B cell (primary cell): ENCODE measurements around the gene TSKS. TPM values are rescaled to one million over a fixed set of nuclear protein-coding genes. Genes with fewer than 3 reads are reported as not detected.

ENCODE experiments used
- ATAC-seq: fragments of 200-7000 bp; cut with Tn5 transposase; one replicate; pipeline ENCODE4 v1.10.0; 2021; ENCODE audit warnings: low read depth, mild to moderate bottlenecking, moderate number of reproducible peaks, moderate library complexity
- CTCF ChIA-PET: fragments of 350-600 bp; sonication (Branson Sonifier 250); formaldehyde crosslinking; loops from one replicate; lab custom pipeline; 2021; ENCODE audit warnings: antibody characterized with exemption, inconsistent platforms; lab: Charles Lee
- POLR2A ChIA-PET: fragments of 350-600 bp; sonication (Branson Sonifier 250); formaldehyde crosslinking; loops from one replicate; lab custom pipeline; 2021; ENCODE audit warnings: antibody characterized with exemption; lab: Charles Lee
- DNase-seq: peaks from one replicate; pipeline ENCODE4 v3.0.0; 2013
- H2AFZ ChIP-seq: 2 replicates; pipeline ENCODE4 v1.6.1; 2012; ENCODE audit warnings: mild to moderate bottlenecking, low read depth, low read length; ENCODE audit not compliant: insufficient read depth, poor library complexity, severe bottlenecking
- H3K27ac ChIP-seq, 2 donors: 1 replicate in 1 of 2; 2 replicates in 1 of 2; pipeline ENCODE4 v1.5.1; 2012 to 2013; ENCODE audit warnings: low read length in 2 of 2, mild to moderate bottlenecking in 2 of 2, moderate library complexity in 1 of 2
- H3K27me3 ChIP-seq, 4 experiments: fragments of 200-600 bp in 1 of 4; sonication (generic) in 1 of 4; replicated peaks in 1 of 4; 1 replicate in 2 of 4; 2 replicates in 2 of 4; pipeline versions ENCODE4 v1.6.1 to v1.7.0; 2013 to 2016; ENCODE audit warnings: low read length in 3 of 4, mild to moderate bottlenecking in 2 of 4, mixed read lengths in 1 of 4, moderate library complexity in 1 of 4; ENCODE audit not compliant: insufficient read depth in 4 of 4, control insufficient read depth in 3 of 4; ENCODE audit errors: control extremely low read depth in 1 of 4
- H3K36me3 ChIP-seq, 2 experiments: replicated peaks in 1 of 2; 1 replicate in 1 of 2; 2 replicates in 1 of 2; pipeline versions ENCODE4 v1.6.1 to v1.7.1; 2013; ENCODE audit warnings: low read length in 1 of 2; ENCODE audit not compliant: insufficient read depth in 2 of 2, control insufficient read depth in 1 of 2; ENCODE audit errors: control extremely low read depth in 1 of 2, extremely low read depth in 1 of 2
- H3K4me1 ChIP-seq, 2 donors: fragments of 200-600 bp in 1 of 2; sonication (generic) in 1 of 2; 1 replicate in 1 of 2; 2 replicates in 1 of 2; pipeline versions ENCODE4 v1.5.1 to v1.6.1; 2013 to 2017; ENCODE audit warnings: low read length in 2 of 2; ENCODE audit not compliant: control insufficient read depth in 2 of 2, insufficient read depth in 2 of 2
- H3K4me2 ChIP-seq: replicated peaks from 2 replicates; pipeline ENCODE3; 2012; ENCODE audit warnings: mild to moderate bottlenecking, low read depth, low read length; ENCODE audit not compliant: poor library complexity, severe bottlenecking
- H3K4me3 ChIP-seq, 5 experiments: fragments of 200-600 bp in 1 of 5; sonication (generic) in 1 of 5; 1 replicate in 3 of 5; 2 replicates in 2 of 5; pipeline versions ENCODE4 v1.5.1 to v1.7.0; 2011 to 2016; ENCODE audit warnings: low read length in 4 of 5, mild to moderate bottlenecking in 4 of 5, low read depth in 2 of 5, control low read depth in 1 of 5, moderate library complexity in 1 of 5; ENCODE audit not compliant: insufficient read depth in 1 of 5; ENCODE audit errors: control extremely low read depth in 1 of 5, extremely low read depth in 1 of 5
- H3K79me2 ChIP-seq: fragments of 200-600 bp; sonication (generic); one replicate; pipeline ENCODE4 v1.6.0; 2016; ENCODE audit warnings: low read length; ENCODE audit not compliant: control insufficient read depth, insufficient read depth
- H3K9ac ChIP-seq: fragments of 200-600 bp; sonication (generic); 2 replicates; pipeline ENCODE4 v1.6.1; 2017; ENCODE audit warnings: mild to moderate bottlenecking, low read length, moderate library complexity
- H3K9me3 ChIP-seq, 3 donors: one replicate each; pipeline versions ENCODE4 v1.6.1 to v1.7.1; 2013; ENCODE audit warnings: low read length in 2 of 3; ENCODE audit not compliant: control insufficient read depth in 2 of 3, insufficient read depth in 1 of 3; ENCODE audit errors: control extremely low read depth in 1 of 3
- H4K20me1 ChIP-seq: 2 replicates; pipeline ENCODE4 v1.6.0; 2012; ENCODE audit warnings: mild to moderate bottlenecking, low read length; ENCODE audit not compliant: insufficient read depth, control insufficient read depth, poor library complexity, severe bottlenecking
- H3K27ac Mint-ChIP-seq: one replicate; pipeline ENCODE4 v1.8.0; 2021; ENCODE audit warnings: mixed read lengths
- H3K27me3 Mint-ChIP-seq: one replicate; pipeline ENCODE4 v1.8.0; 2021; ENCODE audit warnings: mixed read lengths
- H3K4me1 Mint-ChIP-seq: one replicate; pipeline ENCODE4 v1.8.0; 2021; ENCODE audit warnings: mixed read lengths
- H3K4me3 Mint-ChIP-seq: one replicate; pipeline ENCODE4 v1.8.0; 2021; ENCODE audit warnings: mixed read lengths
- H3K9me3 Mint-ChIP-seq: one replicate; pipeline ENCODE4 v1.8.0; 2022; ENCODE audit warnings: mixed read lengths; ENCODE audit not compliant: insufficient read depth
- CTCF ChIP-seq: fragments of 200-600 bp; IDR thresholded peaks from one replicate; pipeline ENCODE4 v1.8.0; 2022; ENCODE audit warnings: antibody characterized with exemption, mild to moderate bottlenecking
- EZH2 ChIP-seq: IDR thresholded peaks from 2 replicates; pipeline ENCODE4 v1.6.1; 2012; ENCODE audit warnings: borderline replicate concordance, low read depth, mild to moderate bottlenecking, moderate library complexity, low read length; ENCODE audit not compliant: insufficient read depth, poor library complexity, severe bottlenecking
- WGBS: methylation state at CpG from one replicate; pipeline ENCODE4 v1.1.5; 2013; ENCODE audit warnings: missing lambda C conversion rate; ENCODE audit not compliant: insufficient coverage; 5-methylcytosine and 5-hydroxymethylcytosine counted together
- intact Hi-C: fragments of 100-400 bp; cut with micrococcal nuclease; formaldehyde crosslinking; loops from one replicate; pipeline ENCODE4 v1.10.0; 2022
- polyA plus RNA-seq: library from polyadenylated mRNA; depleted of rRNA; stranded (reverse); fragments of >200 nt; gene quantifications from 2 replicates; pipeline ENCODE4 v1.2.3, GENCODE V29; 2012
- total RNA-seq, 2 donors: library from RNA; stranded (reverse); fragments of 120-200 nt in 1 of 2; gene quantifications; 1 replicate in 1 of 2; 2 replicates in 1 of 2; pipeline versions ENCODE4 v1.2.3 to v1.2.4, GENCODE V29; 2013 to 2022

Gene TSKS
- total and polyA plus RNA-seq, 2 donors (not counting 1 experiment from before 2014, with no cell fraction given), result 0.15 to 0.18 TPM

- intact Hi-C loops, result no loop called here
- Histone ChIP-seq H3K27me3 (no peaks in the 10 kb centered on the region), H2AFZ (no peak overlapping the region), H3K4me3 (no peak overlapping the region), H3K4me2 (no peak overlapping the region), H3K9ac (no peak overlapping the region), H3K79me2 (peaks cover 72% of the 10 kb centered on the region), H3K27ac (no peak overlapping the region), H4K20me1 (peaks cover 42% of the 10 kb centered on the region), H3K9me3 (no peaks in the 10 kb centered on the region), H3K36me3 (peaks cover 0 to 6% of the 10 kb centered on the region in 2 experiments), H3K4me1 (no peaks in the 10 kb centered on the region)
- POLR2A ChIA-PET, result interaction anchor here (0.6 kb wide), 1 partner anchor 246 kb away, joined by 3 read pairs; the partner anchor contains the start of gene RCN3
- H3K9me3 Mint-ChIP-seq, result no peaks in the 10 kb centered on the region
- CTCF ChIA-PET, result no interaction called here
- H3K27ac Mint-ChIP-seq, result no peak overlapping the region
- ATAC-seq (no peak), DNase-seq (no peak)
- peaks cover 21% of the 10 kb centered on the region for H3K4me1 Mint-ChIP-seq
- no peak for TF ChIP-seq EZH2
- TF ChIP-seq CTCF, result no peak
- no peaks in the 10 kb centered on the region for H3K27me3 Mint-ChIP-seq
- H3K4me3 Mint-ChIP-seq, result no peak overlapping the region
- WGBS, result 94% methylated on average over 5 of the region's 8 CpGs
Observed at GRCh38 chr19:49773663-49774350, 10.7 kb upstream of the TSKS start.

- no peak overlapping the region for H3K9ac ChIP-seq
Observed at GRCh38 chr19:49772850-49773432, 9.8 kb upstream of the TSKS start.

More at GRCh38 chr19:49772850-49773432, 9.8 kb upstream of the TSKS start:
- ChIA-PET CTCF (no interaction called here), POLR2A (no interaction called here)
- H3K36me3 ChIP-seq, result peaks cover 0 to 6% of the 10 kb centered on the region in 2 experiments
- H3K9me3 ChIP-seq, result no peaks in the 10 kb centered on the region
- H3K27me3 Mint-ChIP-seq, result no peaks in the 10 kb centered on the region
- peaks cover 81% of the 10 kb centered on the region for H3K79me2 ChIP-seq
- no peak overlapping the region for H3K4me2 ChIP-seq
- H3K4me3 ChIP-seq, result no peak overlapping the region
- H3K4me1 Mint-ChIP-seq, result peaks cover 28% of the 10 kb centered on the region
- no peak overlapping the region for H2AFZ ChIP-seq
- H3K27ac ChIP-seq, result no peak overlapping the region
- no peaks in the 10 kb centered on the region for H3K27me3 ChIP-seq
- no peak for ATAC-seq
- H4K20me1 ChIP-seq, result peaks cover 48% of the 10 kb centered on the region
- no peak for DNase-seq
- H3K27ac Mint-ChIP-seq, result no peak overlapping the region
- intact Hi-C loops, result no loop called here
- TF ChIP-seq CTCF (no peak), EZH2 (no peak)
- 92% methylated on average over 10 of the region's 10 CpGs for WGBS
- no peaks in the 10 kb centered on the region for H3K9me3 Mint-ChIP-seq
- peaks cover 5 to 8% of the 10 kb centered on the region in 2 donors for H3K4me1 ChIP-seq
- H3K4me3 Mint-ChIP-seq, result no peak overlapping the region
